Small intestine (tissue), 7 donors: Measurements from ENCODE around the gene PTCD3. TPM values are rescaled to one million over a fixed set of nuclear protein-coding genes. Genes with fewer than 3 reads are reported as not detected.

ENCODE experiments used
- DNase-seq, 2 donors: peaks; one replicate each; pipeline versions ENCODE4 v3.0.0 to v3.0.0-alpha.2; 2013
- FAIRE-seq: peaks from 2 replicates; lab custom pipeline; 2012; peaks lifted over from hg19 to GRCh38; lab: Jason Lieb, UNC
- H3K27ac ChIP-seq, 3 donors: one replicate each; pipeline ENCODE4 v1.5.1; 2013; ENCODE audit warnings: low read length in 2 of 3, mild to moderate bottlenecking in 2 of 3, control low read depth in 1 of 3, inconsistent platforms in 1 of 3, low read depth in 1 of 3, moderate library complexity in 1 of 3
- H3K27me3 ChIP-seq, 3 donors: one replicate each; pipeline ENCODE4 v1.6.1; 2013; ENCODE audit warnings: low read length in 3 of 3, inconsistent platforms in 1 of 3; ENCODE audit not compliant: control insufficient read depth in 3 of 3, insufficient read depth in 3 of 3
- H3K36me3 ChIP-seq, 3 donors: one replicate each; pipeline ENCODE4 v1.6.1; 2013; ENCODE audit warnings: low read length in 3 of 3, inconsistent platforms in 1 of 3, low read depth in 1 of 3, mild to moderate bottlenecking in 1 of 3, moderate library complexity in 1 of 3; ENCODE audit not compliant: control insufficient read depth in 3 of 3, insufficient read depth in 2 of 3
- H3K4me1 ChIP-seq, 3 donors: one replicate each; pipeline ENCODE4 v1.6.1; 2013; ENCODE audit warnings: low read length in 2 of 3, inconsistent platforms in 1 of 3, low read depth in 1 of 3, mild to moderate bottlenecking in 1 of 3, moderate library complexity in 1 of 3; ENCODE audit not compliant: control insufficient read depth in 3 of 3, insufficient read depth in 2 of 3
- H3K4me3 ChIP-seq, 3 donors: one replicate each; pipeline ENCODE4 v1.5.1; 2013; ENCODE audit warnings: low read length in 3 of 3, control low read depth in 1 of 3, inconsistent platforms in 1 of 3, low read depth in 1 of 3, mild to moderate bottlenecking in 1 of 3, moderate library complexity in 1 of 3
- H3K9me3 ChIP-seq, 2 donors: one replicate each; pipeline ENCODE4 v1.6.1; 2013; ENCODE audit warnings: low read depth in 1 of 2, low read length in 1 of 2; ENCODE audit not compliant: control insufficient read depth in 2 of 2, insufficient read depth in 1 of 2
- WGBS, 3 donors: extraction: QIAGEN DNeasy Blood & Tissue Kit; methylation state at CpG; one replicate each; pipeline ENCODE4 v1.1.7; 2013; 5-methylcytosine and 5-hydroxymethylcytosine counted together
- polyA plus RNA-seq, 4 donors: library from polyadenylated mRNA; stranded (reverse) in 3 of 4; unstranded in 1 of 4; fragments of 200-250 nt in 3 of 4; fragments of 120-200 nt in 1 of 4; gene quantifications; one replicate each; pipeline versions ENCODE4 v1.2.1 to v1.2.3, GENCODE V29; 2013
- donor health status: healthy with polysubstance abuse.
- donor health status: control.
- donor health status: control.
- donor health status: Bipolar disorder and iron deficiency.
- donor health status: healthy.

The PTCD3 gene
- polyA plus RNA-seq, 4 donors: 14.1 to 86.1 (median 25.0) TPM

- H3K36me3 ChIP-seq: peaks cover 2 to 52% (median 23%) of the 10 kb centered on the region in 3 donors
- peaks cover 0 to 3% of the 10 kb centered on the region in 2 donors for H3K9me3 ChIP-seq
- H3K4me1 ChIP-seq: no peaks in the 10 kb centered on the region
- WGBS, 3 donors: 51 to 87% (median 62%) methylated on average over 6 to 7 of the region's 7 CpGs
- FAIRE-seq (no peak), DNase-seq (peak in 1 of 2 donors; percentile 40)
- H3K27me3 ChIP-seq: no peaks in the 10 kb centered on the region
- H3K4me3 ChIP-seq: no peak overlapping the region
- H3K27ac ChIP-seq: no peak overlapping the region
Measured at GRCh38 chr2:86068136-86068588, 37.9 kb upstream of the PTCD3 start.

- H3K9me3 ChIP-seq: peaks cover 0 to 3% of the 10 kb centered on the region in 2 donors
- DNase-seq (no peak), FAIRE-seq (no peak)
- no peaks in the 10 kb centered on the region for H3K27me3 ChIP-seq
- H3K4me1 ChIP-seq: no peaks in the 10 kb centered on the region
- no peak overlapping the region for H3K4me3 ChIP-seq
- H3K27ac ChIP-seq: no peak overlapping the region
- peaks cover 3 to 57% (median 21%) of the 10 kb centered on the region in 3 donors for H3K36me3 ChIP-seq
- WGBS, 3 donors: 97% methylated on average over 5 of the region's 5 CpGs
Measured at GRCh38 chr2:86068648-86069047, 37.4 kb upstream of the PTCD3 start.

GRCh38 chr2:86069091-86069685, 36.8 kb upstream of the PTCD3 start:
- Histone ChIP-seq H3K4me1 (no peaks in the 10 kb centered on the region), H3K9me3 (peaks cover 0 to 3% of the 10 kb centered on the region in 2 donors), H3K27me3 (no peaks in the 10 kb centered on the region), H3K36me3 (peaks cover 7 to 61% (median 18%) of the 10 kb centered on the region in 3 donors), H3K27ac (no peak overlapping the region), H3K4me3 (no peak overlapping the region)
- WGBS, 3 donors: 72 to 84% (median 83%) methylated on average over 8 of the region's 8 CpGs
- FAIRE-seq (no peak), DNase-seq (no peak)

- no peak overlapping the region for H3K4me3 ChIP-seq
- DNase-seq (no peak), FAIRE-seq (no peak)
- H3K4me1 ChIP-seq: no peaks in the 10 kb centered on the region
- H3K36me3 ChIP-seq: peaks cover 11 to 64% (median 16%) of the 10 kb centered on the region in 3 donors
- H3K9me3 ChIP-seq: peaks cover 0 to 3% of the 10 kb centered on the region in 2 donors
- H3K27me3 ChIP-seq: no peaks in the 10 kb centered on the region
- no peak overlapping the region for H3K27ac ChIP-seq
- WGBS, 3 donors: 96 to 97% (median 96%) methylated on average over 16 of the region's 16 CpGs
Measured at GRCh38 chr2:86069783-86070339, 36.2 kb upstream of the PTCD3 start.

GRCh38 chr2:86070868-86071267, 35.2 kb upstream of the PTCD3 start:
- peaks cover 11 to 62% (median 13%) of the 10 kb centered on the region in 3 donors for H3K36me3 ChIP-seq
- FAIRE-seq (no peak), DNase-seq (no peak)
- H3K9me3 ChIP-seq: peaks cover 0 to 3% of the 10 kb centered on the region in 2 donors
- 88 to 100% (median 93%) methylated on average over 1 to 2 of the region's 2 CpGs for WGBS, 3 donors
- no peak overlapping the region for H3K4me3 ChIP-seq
- H3K27me3 ChIP-seq: no peaks in the 10 kb centered on the region
- no peak overlapping the region for H3K27ac ChIP-seq
- no peaks in the 10 kb centered on the region for H3K4me1 ChIP-seq

GRCh38 chr2:86072271-86072858, 33.7 kb upstream of the PTCD3 start:
- 55 to 79% (median 69%) methylated on average over 9 of the region's 9 CpGs for WGBS, 3 donors
- Histone ChIP-seq H3K9me3 (peaks cover 0 to 3% of the 10 kb centered on the region in 2 donors), H3K4me1 (no peaks in the 10 kb centered on the region), H3K4me3 (no peak overlapping the region), H3K27me3 (no peaks in the 10 kb centered on the region), H3K27ac (peak overlapping the region in 1 of 3 donors; percentile 0), H3K36me3 (peaks cover 8 to 73% (median 11%) of the 10 kb centered on the region in 3 donors)
- no peak for DNase-seq
- FAIRE-seq: no peak

- Histone ChIP-seq H3K36me3 (peaks cover 8 to 74% (median 11%) of the 10 kb centered on the region in 3 donors), H3K4me1 (no peaks in the 10 kb centered on the region), H3K4me3 (no peak overlapping the region), H3K27ac (no peak overlapping the region), H3K27me3 (no peaks in the 10 kb centered on the region), H3K9me3 (peaks cover 0 to 3% of the 10 kb centered on the region in 2 donors)
- DNase-seq (no peak), FAIRE-seq (no peak)
- WGBS, 3 donors: 80 to 100% (median 90%) methylated on average over 1 of the region's 1 CpG
Measured at GRCh38 chr2:86073225-86073624, 32.8 kb upstream of the PTCD3 start.

GRCh38 chr2:86074256-86074655, 31.8 kb upstream of the PTCD3 start:
- Histone ChIP-seq H3K4me3 (no peak overlapping the region), H3K27me3 (no peaks in the 10 kb centered on the region), H3K9me3 (peaks cover 0 to 3% of the 10 kb centered on the region in 2 donors), H3K27ac (no peak overlapping the region), H3K36me3 (peaks cover 8 to 69% (median 9%) of the 10 kb centered on the region in 3 donors), H3K4me1 (no peaks in the 10 kb centered on the region)
- 93 to 98% (median 96%) methylated on average over 3 of the region's 3 CpGs for WGBS, 3 donors
- DNase-seq (no peak), FAIRE-seq (no peak)
